CD4-positive, alpha-beta T cell treated with Interferon gamma for 1 hour (primary cell): ENCODE results near the gene TBX4.
"Not testable (repeated sequence)": the region's sequence is repeated elsewhere in the genome, so short reads cannot be mapped to it uniquely, and the experiment has no call there.

Experiments used
- DNase-seq: peaks from one replicate; pipeline ENCODE4 v3.0.0-alpha.2; 2020

The TBX4 gene

GRCh38 chr17:61486135-61487120, 34.2 kb downstream of the TBX4 start:
- no peak for DNase-seq

DNA sequence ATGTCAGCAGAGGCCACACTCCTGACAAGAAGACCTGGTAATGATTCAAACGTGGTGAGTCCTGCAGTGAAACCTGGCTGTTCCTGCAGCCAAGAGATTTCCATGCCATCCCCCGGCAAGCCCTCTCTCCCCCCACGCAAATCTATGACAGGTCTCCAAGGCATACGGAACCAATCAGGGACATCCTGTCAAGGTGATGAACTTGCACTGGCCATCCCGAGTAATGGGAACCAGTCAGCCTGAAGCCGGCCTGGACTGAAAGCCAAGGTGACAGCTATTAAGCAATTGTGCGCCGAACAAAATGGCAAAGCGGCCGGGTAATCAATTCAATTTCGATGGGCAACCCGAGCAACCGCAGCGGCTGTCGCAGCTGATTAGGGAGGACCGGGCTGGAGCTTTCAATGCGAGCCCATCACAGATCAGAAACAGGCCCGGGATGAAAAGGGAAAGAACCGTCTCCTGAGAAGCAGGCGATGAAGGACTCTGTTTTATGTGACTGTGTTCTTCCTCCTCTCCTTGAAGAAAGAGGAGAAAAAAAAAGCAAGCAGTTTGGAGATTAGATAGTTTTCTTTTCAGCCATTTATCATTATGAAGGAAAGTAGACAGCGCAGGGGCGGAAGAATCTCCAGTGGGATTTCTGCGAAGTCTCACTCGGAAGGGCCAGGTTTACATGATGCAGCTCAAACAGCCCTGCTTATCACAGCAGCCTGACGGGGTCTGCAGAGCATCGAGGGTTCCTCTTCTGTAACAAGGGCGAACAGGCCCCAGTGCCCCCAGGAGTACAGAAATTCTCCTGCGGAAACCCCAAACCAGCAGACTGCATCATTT, 35.2 kb downstream of the TBX4 start:
- no peak for DNase-seq

GRCh38 chr17:61487989-61488595, 35.9 kb downstream of the TBX4 start:
- no peak for DNase-seq

DNA sequence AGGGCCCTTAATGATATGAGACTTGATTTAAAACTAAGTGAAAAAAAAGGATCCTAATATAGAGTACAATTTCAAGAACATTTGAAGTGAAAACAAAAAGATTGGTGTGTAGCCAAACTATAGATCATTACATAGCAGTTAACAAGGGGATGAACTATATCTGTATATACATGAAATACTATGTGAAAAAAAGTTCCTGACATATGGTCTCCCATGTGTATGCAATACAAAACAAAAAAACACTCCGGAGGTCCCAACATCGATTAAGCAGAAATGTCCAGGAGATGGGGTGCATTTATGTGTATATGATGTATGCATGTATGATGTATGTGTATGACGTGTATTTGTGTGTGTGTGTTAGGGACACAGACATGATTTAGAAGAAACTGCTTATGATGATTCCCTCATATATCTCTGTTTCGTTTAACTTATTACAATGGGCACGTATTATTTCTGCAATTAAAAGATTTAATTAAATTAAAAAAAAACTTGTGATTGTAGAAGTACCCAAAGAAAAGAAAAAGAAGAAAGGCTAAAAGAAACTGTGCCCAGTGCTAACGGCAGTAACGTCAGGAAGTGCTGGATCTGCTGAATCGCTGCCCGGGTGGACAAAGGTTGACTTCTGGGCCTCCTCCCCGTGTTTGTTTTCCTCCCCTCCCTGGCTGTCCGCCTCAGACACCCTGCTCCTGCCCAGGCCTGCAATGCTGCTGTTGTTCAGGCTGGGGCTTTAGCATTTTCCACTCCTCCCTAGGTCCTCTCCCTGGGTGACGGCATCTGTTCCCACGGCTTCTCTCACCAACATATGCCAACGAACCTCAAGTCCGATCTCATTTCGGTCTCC, 36.9 kb downstream of the TBX4 start:
- DNase-seq, result no peak

GRCh38 chr17:61489719-61490490, 37.7 kb downstream of the TBX4 start:
- no peak for DNase-seq

DNA sequence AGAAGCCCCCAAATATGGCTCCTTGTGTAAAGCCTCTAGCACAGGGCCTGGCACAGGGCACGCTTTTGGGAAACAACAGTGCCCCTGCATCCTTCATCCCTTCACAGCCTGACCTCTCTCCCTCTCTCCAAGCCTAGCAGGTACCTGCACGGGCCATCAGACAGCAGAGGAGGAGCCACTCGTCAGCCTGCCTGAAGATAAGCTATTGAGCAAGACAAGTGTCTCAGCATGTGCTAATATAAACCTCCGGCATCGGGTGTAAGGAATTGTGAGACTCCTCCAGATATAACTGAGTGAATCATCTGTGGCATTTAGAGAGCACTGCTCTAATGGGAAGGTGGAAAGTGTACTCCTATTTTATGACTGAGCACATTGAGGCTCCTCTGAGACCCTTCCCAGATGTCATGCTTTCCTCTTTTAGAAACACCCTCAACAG, 38.3 kb downstream of the TBX4 start:
- no peak for DNase-seq

DNA sequence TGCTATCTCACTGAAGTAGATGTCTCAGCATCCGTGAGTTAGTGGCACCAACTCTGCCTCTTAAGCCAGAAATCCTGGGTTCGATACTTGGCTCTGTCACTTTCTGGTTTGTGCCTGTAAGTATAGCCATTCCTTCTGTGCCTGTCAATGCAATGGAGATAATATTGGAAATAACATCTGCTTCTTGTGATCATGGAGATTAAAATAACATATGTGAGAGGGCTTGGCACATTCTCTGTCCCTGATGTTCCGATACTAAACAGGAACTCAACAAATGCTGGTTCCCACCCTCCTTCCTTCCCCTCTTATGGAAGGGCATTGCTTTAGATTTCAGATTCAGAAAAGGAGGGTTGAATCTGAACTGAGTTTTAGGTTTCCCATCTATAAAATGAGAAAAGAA, 39.8 kb downstream of the TBX4 start:
- no peak for DNase-seq

GRCh38 chr17:61492759-61493526, 40.7 kb downstream of the TBX4 start:
- DNase-seq, result no peak

DNA sequence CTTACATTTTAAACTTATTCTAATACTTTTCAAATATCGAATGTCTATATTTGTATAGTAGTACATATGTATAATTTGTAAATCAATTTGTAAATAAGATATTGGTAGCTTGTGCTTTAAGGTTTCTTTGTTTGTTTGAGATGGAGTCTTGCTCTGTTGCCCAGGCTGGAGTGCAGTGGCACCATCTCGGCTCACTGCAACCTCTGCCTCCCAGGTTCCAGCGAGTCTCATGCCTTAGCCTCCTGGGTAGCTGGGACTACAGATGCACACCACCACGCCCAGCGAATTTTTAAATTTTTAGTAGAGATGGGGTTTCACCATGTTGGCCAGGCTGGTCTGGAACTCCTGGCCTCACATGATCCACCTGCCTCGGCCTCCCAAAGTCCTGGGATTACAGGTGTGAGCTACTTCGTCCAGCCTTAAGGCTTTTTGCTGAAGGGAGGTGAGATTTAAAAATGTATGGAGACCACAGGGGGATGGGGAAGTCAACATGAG, 41.7 kb downstream of the TBX4 start:
- DNase-seq, result not testable (repeated sequence)

GRCh38 chr17:61494325-61495160, 42.3 kb downstream of the TBX4 start:
- DNase-seq, result no peak

DNA sequence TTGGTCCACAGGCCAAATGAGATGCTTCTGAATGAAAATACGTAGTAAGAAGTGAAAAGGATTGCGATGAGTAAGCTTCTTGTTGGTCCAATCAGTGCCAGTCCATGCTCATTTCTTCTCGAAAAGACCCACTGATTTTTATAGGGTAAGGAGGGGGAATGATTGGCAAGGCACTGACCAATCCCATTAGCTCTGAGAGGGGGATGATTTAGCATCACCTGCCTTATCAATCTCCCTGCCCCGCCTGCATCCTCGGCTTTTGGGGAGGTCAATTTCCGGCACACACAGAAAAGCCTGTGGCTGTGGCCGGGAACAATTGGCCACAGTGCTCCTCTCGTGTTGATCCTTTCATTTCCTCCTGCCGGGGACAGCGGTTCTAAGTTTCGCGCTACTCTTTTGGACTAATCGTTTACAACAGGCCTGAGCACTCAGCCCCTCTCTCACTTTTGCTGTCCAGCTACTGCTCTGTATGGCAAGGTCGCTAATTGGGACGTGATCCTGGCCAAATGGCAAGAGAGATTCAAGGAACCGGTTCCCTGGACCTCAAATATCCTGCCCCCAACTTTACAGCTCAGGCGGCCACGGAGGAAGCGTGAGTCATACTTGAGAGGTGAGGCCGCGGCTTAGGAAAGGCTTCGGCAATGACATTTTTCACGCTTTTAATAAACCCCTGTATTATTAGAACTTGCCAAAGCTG, 43.1 kb downstream of the TBX4 start:
- no peak for DNase-seq

DNA sequence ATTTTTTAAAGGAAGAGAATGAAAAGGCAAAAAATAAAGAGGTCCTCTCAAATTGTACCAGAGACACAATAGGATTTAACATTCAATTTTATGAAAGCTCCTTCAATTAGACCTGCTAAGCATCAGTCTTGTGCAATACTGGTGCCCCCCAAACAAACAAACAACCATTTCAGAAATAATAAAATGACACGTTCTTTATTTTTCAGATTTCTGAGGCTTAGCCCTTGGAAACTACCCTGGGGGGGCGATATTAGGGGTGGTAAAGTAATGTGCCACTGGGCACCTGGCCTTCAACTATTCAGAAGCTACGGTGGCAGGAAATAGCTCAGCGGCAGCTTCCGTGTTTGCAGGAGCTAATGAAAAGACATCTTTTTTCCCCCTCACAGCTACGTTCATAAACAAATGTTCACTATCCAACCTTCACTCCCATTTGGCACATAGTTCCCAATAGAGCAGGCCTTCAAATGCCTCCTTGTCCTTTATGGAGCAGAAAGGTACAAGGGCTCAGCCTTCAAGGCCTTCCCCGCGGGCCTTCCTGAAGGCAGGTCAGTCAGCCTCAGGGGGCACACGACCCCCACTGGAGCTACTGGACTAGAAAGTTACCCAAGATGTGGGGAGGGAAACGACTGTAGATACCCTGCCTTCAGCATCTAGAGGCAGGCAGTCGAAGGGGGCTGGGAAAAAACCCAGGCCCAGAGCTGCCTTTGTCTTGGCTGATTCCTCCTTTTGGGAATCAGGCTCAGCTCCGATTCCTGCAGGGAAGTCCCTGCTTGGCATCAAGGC, 44.1 kb downstream of the TBX4 start:
- no peak for DNase-seq

DNA sequence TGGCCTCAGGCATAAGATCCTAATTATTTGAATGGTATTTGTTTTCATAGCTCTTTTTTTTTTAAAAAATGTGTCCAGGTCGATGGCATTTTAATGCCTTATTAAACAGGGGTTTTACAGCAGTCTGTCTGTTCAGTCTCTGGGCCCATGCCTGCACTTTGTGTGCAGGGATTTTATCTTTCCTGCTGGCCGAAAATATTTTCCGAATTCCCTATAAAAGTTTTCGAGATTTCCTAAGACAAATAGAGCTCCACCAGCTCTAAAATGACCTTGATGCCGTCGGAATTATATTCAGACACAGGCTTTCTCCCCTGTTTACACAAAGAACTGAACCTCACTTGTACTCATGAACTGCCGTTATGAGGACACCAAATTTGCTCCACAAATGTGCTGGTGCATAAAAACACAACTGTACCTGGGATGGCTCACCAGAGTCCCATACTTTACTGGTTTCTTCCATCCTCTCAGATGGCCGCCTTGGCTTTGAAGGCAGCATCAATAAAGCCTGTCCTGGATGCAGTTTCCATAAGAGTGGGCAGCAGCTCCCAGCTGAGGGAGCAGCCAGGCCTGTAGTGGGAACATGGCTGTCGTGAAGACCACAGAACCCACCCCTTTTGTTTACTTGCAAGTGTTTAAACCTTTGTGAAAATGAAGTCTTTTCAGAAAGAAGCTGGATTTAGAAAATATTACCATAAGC, 44.9 kb downstream of the TBX4 start:
- DNase-seq, result no peak

GRCh38 chr17:61498042-61498994, 46.1 kb downstream of the TBX4 start:
- no peak for DNase-seq

DNA sequence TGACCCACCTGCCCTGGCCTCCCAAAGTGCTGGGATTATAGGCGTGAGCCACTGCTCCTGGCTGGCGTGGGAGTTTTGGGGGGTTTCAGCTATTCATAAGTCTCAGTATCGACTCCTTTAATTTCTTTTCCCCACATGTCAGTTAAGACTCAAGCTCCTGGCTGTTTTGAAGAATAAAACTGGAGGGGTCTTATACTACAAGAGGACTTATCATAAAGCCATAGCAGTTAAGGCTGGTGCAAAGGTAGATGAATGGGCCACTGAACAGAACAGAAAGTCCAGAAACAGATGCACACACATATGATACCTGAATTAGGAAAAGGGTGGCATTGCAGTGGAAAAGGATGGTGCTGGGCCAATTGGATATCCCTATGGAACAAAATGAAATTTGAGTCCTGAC, 47.4 kb downstream of the TBX4 start:
- DNase-seq, result no peak

DNA sequence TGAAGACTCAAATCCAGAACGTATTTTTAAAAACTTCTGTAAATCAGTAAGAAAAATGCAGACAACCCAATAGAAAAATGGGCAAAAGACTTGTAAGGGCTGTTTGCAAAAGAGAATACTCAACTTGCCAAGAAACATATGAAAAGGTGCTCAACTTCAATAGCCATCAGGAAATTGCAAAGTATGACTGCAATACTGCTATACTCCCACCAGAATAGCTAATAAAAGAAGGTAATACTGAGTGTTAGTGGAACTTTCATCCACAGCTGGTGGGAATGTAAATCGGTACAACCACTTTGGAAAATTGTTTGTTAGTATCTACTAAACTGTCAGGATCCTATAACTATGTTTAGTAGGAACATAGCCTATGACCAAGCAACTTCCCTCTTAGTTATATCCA, 48.1 kb downstream of the TBX4 start:
- DNase-seq, result no peak
